ENCODE data around the gene PFAS. TPM values are rescaled to one million over a fixed set of nuclear protein-coding genes. Genes with fewer than 3 reads are reported as not detected.

PFAS gene
- total and polyA plus RNA-seq, 2 of the 8 experiments (the other 6 are each of a cell fraction or from before 2014, with no cell fraction given), result 88.4 to 248 TPM

- no peak for TF ChIP-seq CTCF (IDR thresholded peaks at IDR 0.05; ENCODE audit: control extremely low read depth in 1 of 3, insufficient read depth in 1 of 3, low read depth in 1 of 3, low read length in 3 of 3)
- TF ChIP-seq SIRT6 (IDR thresholded peaks at IDR 0.05; ENCODE audit: low read length), result no peak
- TF ChIP-seq CTBP2 (IDR thresholded peaks at IDR 0.05; ENCODE audit: borderline replicate concordance, insufficient read depth, insufficient read length, low read length), result no peak
- TF ChIP-seq KDM5A (IDR thresholded peaks at IDR 0.05; ENCODE audit: low read length), result peak; percentile 84
- no peak for TF ChIP-seq EGR1 (IDR thresholded peaks at IDR 0.05; ENCODE audit: borderline replicate concordance, low read depth, low read length)
- no peak for TF ChIP-seq TEAD4 (IDR thresholded peaks at IDR 0.05; ENCODE audit: low read depth, low read length)
- TF ChIP-seq KDM4A (IDR thresholded peaks at IDR 0.05; ENCODE audit: low read depth, low read length, severe bottlenecking), result peak; percentile 100
- peak; percentile 70 to 93; a peak in 3 of 4 replicates for TF ChIP-seq SIN3A (conservative IDR thresholded peaks at IDR 0.05 in 1 of 2, IDR thresholded peaks at IDR 0.05 in 1 of 2; ENCODE audit: low read depth in 1 of 2, low read length in 2 of 2)
- no peak for TF ChIP-seq JUND (IDR thresholded peaks at IDR 0.05; ENCODE audit: low read length)
- no peak for TF ChIP-seq MAFK (IDR thresholded peaks at IDR 0.05; ENCODE audit: low read depth, low read length)
- no peak for TF ChIP-seq SUZ12 (IDR thresholded peaks at IDR 0.05; ENCODE audit: low read length)
- TF ChIP-seq BACH1 (IDR thresholded peaks at IDR 0.05; ENCODE audit: low read length), result peak; percentile 91
- TF ChIP-seq POU5F1 (IDR thresholded peaks at IDR 0.05; ENCODE audit: low read depth, low read length), result no peak
- peak; percentile 92 for TF ChIP-seq ATF3 (IDR thresholded peaks at IDR 0.05; ENCODE audit: insufficient read depth, low read depth, low read length)
- no peak for TF ChIP-seq RFX5 (IDR thresholded peaks at IDR 0.05; ENCODE audit: borderline replicate concordance, low read depth, low read length)
- TF ChIP-seq NANOG (IDR thresholded peaks at IDR 0.05; ENCODE audit: insufficient read depth, low read depth, low read length, poor library complexity, severe bottlenecking), result no peak
- TF ChIP-seq E2F6 (IDR thresholded peaks at IDR 0.05), result no peak
- no peak for TF ChIP-seq GTF2F1 (IDR thresholded peaks at IDR 0.05; ENCODE audit: borderline replicate concordance, low read depth, low read length)
- TF ChIP-seq HDAC2 (IDR thresholded peaks at IDR 0.05; ENCODE audit: borderline replicate concordance in 1 of 2, low read depth in 2 of 2, low read length in 2 of 2), result peak; percentile 52 to 83; a peak in 3 of 4 replicates
These were observed at the start of gene PFAS (continued) for GRCh38 chr17:8248751-8249607.
